Measurements from ENCODE around the gene EDN2.

The EDN2 gene

DNA sequence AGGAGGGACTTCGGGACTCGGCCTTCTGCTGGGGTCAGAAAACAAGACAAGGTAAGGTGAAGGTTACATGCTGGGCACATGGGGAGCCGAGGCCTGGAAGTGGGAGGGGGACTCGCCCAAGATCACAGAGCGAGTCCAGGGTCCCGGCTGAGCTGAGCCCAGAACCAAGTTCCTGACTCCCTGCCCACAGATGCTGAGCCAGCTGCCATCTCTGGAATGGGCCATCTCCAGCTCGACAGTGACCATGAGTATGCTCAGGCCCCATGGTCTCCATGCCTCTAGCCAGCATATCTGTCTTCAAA lies 26.7 kb upstream of the EDN2 start:
- TF ChIP-seq CTCF (IDR thresholded peaks at IDR 0.05; ENCODE audit: borderline replicate concordance, insufficient read depth, low read depth, low read length), result no peak

GRCh38 chr1:41510531-41511238 lies 26.2 kb upstream of the EDN2 start:
- no peak for TF ChIP-seq CTCF (IDR thresholded peaks at IDR 0.05; ENCODE audit: borderline replicate concordance, insufficient read depth, low read depth, low read length)
- no peak overlapping the region for H3K4me3 ChIP-seq (ENCODE audit: low read depth, low read length)

More for the DNA sequence above, 26.7 kb upstream of the EDN2 start:
- no peak overlapping the region for H3K4me3 ChIP-seq (ENCODE audit: low read depth, low read length)

GRCh38 chr1:41509270-41509671 lies 24.8 kb upstream of the EDN2 start:
- H3K4me3 ChIP-seq (ENCODE audit: low read depth, low read length), result no peak overlapping the region
- no peak for TF ChIP-seq CTCF (IDR thresholded peaks at IDR 0.05; ENCODE audit: borderline replicate concordance, insufficient read depth, low read depth, low read length)

DNA sequence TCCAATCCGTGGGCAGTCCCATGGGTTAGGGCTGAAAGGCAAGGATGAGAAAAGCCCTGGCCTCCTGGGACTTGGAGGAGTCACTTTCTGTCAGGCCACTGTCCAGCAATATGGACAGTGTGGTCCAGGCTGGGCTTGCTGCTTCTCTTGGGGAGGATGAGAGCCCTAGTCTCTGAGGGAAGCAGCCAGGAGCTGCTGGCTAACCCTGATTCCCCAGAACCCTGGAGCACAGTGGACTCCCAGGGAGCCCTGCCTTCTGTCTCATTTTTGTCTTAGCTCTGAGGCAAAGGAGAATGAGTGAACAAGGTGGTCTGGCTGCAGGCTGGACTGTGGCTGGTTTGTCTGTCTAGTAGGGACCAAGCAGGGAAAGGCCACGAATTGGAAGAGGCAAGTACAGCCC lies 23.8 kb upstream of the EDN2 start:
- H3K4me3 ChIP-seq (ENCODE audit: low read depth, low read length), result no peak overlapping the region

GRCh38 chr1:41507836-41508235 lies 23.4 kb upstream of the EDN2 start:
- TF ChIP-seq CTCF (IDR thresholded peaks at IDR 0.05; ENCODE audit: borderline replicate concordance, insufficient read depth, low read depth, low read length), result no peak
- no peak overlapping the region for H3K4me3 ChIP-seq (ENCODE audit: low read depth, low read length)

More for the DNA sequence above, 23.8 kb upstream of the EDN2 start:
- no peak for TF ChIP-seq CTCF (IDR thresholded peaks at IDR 0.05; ENCODE audit: borderline replicate concordance, insufficient read depth, low read depth, low read length)

- no peak overlapping the region for H3K4me3 ChIP-seq (ENCODE audit: low read depth, low read length)
- no peak for TF ChIP-seq CTCF (IDR thresholded peaks at IDR 0.05; ENCODE audit: borderline replicate concordance, insufficient read depth, low read depth, low read length)
These were observed 22.7 kb upstream of the EDN2 start for GRCh38 chr1:41507110-41507720.
